ENCODE results near the gene RYR3.

The RYR3 gene

DNA sequence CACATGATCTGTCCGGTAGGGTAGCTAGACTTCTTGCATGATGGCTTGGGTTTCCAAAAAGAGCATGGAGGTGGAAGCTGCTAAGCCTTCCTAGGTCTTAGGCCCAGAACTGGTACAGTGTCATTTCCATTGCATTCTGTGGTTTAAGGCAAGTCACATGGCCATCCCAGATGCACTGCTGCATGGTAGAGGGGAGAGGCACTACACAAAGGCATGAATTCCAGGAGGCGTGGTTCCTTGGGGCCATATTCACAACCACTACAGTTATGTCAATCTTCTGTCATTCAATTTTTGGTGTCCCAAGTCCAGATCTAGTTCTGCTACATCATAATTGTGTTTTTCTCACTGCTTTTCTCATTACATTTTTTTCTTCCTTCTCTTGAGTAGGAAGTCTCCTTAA lies 535.4 kb downstream of the RYR3 start:
- FAIRE-seq = no peak

- no peak for FAIRE-seq
Measured at GRCh38 chr15:33846862-33847261, 536.1 kb downstream of the RYR3 start.

GRCh38 chr15:33848011-33848410 lies 537.2 kb downstream of the RYR3 start:
- FAIRE-seq = no peak

DNA sequence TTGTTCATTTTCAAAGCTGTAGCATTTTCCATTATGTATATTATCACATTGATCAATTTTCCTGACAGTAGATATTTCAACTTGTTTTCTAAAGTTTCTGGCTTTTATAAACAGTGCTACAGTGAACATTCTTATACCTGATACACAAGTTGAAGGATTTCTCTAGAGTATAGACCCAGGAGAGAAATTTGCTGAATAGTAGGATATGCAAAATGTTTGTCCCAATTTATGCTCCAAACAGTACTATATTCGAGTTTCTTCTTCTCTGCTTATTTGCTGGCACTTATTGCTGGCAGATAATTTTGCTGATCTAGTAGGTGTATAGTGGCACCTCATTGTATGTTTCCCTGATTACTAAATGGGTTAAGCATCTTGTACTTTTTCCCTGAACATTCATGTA lies 540.3 kb downstream of the RYR3 start:
- FAIRE-seq = no peak

- no peak for FAIRE-seq
Measured at GRCh38 chr15:33852094-33852493, 541.3 kb downstream of the RYR3 start.

- FAIRE-seq = no peak
Measured at GRCh38 chr15:33852570-33852969, 541.8 kb downstream of the RYR3 start.

DNA sequence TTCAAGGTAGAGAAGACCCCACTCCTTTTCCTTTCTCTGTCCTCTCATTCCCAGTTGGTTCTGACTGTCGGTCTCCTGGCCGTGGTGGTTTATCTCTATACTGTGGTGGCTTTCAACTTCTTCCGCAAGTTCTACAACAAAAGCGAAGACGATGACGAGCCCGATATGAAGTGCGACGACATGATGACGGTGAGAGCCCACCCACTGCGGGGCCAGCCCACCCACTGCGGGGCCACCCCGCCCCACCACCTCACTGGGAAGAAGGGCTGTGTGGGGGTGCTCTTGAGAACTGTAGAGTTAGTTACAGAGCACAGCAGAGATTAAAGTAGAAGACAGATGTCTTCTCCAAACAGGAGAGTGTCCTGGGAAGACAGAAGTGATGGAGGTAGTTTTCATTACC lies 547.0 kb downstream of the RYR3 start:
- no peak for FAIRE-seq

- no peak for FAIRE-seq
Measured at GRCh38 chr15:33858836-33859235, 548.1 kb downstream of the RYR3 start.

DNA sequence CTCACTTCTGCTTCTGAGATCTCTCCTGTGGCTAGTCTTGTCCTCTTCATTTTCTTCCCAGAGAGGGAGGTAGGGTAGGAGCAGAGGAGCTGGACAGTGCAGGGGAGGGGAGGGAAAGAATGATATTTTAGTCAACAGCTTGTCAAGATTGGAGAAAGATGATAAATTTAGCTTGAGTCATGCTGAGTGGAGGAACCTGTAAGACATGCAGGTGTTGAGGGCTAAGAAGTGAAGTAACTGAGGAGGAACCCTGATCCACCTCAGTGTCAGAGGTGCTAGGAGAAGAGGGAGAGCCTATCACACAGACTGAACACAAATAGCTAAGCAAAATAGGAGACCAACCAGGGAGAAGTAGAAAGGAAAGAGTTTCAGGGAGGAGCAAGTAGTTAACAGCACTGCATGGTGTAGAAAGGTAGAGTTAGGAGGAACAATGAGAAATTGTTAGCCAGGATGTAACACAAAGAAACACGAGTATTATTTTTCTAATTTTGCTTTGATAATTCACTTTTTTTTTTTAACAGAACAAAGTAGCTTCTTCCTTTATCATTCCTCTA lies 549.3 kb downstream of the RYR3 start:
- FAIRE-seq = no peak

- no peak for FAIRE-seq
Measured at GRCh38 chr15:33860754-33861153, 550.0 kb downstream of the RYR3 start.

DNA sequence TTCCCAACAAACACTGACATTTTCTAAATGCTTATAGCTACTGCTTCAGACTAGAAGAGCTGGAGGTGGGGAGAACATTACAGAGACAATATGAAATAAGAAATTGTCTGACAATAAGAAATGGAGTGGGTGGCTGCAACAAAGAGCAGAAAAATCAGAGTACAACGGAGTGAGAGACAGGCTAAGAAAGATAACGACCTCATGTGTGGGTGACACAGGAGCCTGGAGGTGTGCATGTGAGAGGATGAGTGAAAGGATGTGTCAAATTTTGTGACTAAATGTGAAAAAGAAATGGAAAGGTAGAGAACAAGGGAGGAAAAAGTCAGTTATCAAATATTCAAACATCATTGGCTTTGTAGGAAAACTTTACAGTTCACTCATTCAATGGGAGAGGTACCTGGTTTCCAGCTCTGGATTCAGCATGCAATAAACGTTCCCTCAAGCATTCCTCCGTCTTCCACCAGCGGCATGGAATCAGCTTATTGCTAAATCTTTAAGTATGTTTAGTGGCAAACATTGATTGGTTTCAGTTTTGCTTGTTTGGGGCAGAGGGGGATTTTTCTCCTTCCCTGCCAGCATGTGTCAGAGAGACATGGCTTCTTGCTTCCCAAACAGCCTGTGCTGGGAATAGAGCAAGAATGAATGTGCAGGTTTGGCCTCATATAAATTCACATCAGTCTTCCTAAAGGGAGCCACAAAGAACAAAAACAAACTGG lies 553.8 kb downstream of the RYR3 start:
- no peak for FAIRE-seq

DNA sequence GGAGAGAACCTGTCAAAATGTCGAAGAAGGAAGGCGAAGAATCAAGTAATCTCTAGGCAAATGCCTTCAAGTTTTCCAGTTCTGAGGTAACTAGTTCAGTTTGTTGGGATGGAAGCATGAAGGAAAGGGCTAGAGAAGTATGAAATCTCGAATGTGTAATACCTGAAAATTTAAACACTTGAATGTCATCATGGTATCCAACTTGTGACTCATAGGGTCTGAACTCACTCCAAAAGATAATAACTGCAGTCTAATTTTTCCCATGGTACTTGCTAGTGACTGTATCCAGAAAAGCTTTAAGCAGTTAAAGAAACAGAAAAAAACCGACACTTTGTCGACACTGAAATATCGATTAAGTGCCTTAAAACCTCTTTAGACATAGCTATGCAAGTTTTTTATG lies 554.6 kb downstream of the RYR3 start:
- FAIRE-seq = no peak

- FAIRE-seq = no peak
Measured at GRCh38 chr15:33866101-33866737, 555.5 kb downstream of the RYR3 start.

DNA sequence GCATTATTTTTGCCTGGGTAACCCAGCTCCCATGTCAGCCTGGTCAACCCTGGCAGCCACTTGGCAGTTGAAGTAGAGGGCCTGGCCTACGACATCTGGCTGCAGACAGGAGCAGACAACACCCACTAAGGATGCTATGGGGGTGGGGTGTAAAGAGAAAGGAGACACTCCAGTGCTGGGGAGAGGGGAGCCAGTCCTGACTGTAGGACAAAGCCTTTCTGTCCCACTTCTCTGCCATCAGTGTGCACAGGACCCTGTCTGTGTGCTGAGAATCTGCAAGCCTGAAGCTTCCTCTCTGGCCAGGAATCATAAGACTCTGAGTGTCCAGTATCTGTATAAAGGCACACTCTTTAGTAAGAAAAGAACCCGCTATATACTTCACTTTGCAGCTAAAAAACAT lies 561.2 kb downstream of the RYR3 start:
- no peak for FAIRE-seq

DNA sequence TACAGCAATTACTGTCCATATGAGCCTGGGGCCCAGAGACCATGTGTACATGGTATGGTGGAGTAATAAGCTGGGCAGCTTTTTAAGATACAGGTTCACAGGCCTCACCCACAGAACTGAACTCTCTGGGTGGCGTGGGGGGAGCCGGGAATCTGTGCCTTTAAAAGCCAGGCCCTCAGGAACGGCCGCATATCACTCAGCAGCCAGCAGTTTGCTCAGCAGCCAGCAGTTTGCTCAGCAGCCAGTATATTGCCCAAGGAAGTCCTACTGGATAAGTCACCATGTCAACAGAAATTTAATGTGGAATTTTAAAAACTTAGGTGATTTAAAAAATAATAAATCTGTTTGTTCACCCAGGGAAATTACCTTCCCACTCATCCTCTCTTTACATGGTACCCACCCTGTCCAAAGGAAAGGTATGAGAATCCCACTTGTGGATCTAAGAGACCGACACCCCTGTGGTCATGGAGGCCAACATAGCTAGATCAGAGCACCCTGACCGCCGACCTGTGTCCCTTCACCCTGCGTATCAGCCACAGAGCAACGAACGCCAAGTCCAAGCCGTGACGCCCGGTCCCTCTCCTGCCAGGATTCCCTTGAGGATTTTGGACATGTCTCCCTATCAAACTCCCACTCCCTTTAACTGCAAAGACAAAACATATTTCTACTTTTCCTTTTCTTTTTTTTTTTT lies 561.8 kb downstream of the RYR3 start:
- no peak for FAIRE-seq

DNA sequence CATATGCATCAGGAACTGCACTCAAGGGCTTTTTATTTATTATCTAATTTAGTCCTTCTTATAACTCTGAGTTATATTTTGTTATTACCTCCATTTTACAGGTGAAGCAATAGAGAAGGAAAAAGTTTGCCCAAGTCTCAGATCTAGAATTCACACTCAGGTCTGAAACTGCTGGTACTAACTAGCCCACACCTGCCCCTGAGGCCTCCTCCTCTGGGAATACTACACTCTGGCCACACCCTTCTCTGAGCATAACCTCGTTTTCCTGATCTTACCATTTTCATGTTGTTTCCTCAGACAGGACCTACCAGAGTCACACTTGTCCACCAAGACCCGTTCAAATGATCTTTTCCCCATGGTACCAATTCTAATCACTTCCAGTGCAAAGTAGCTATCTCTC lies 563.4 kb downstream of the RYR3 start:
- FAIRE-seq = no peak

- no peak for FAIRE-seq
Measured at GRCh38 chr15:33882921-33883320, 572.2 kb downstream of the RYR3 start.

- no peak for FAIRE-seq
Measured at GRCh38 chr15:33888176-33888575, 577.4 kb downstream of the RYR3 start.

GRCh38 chr15:33894193-33894592 lies 583.4 kb downstream of the RYR3 start:
- no peak for FAIRE-seq

GRCh38 chr15:33902043-33902442 lies 591.3 kb downstream of the RYR3 start:
- FAIRE-seq = no peak

- no peak for FAIRE-seq
Measured at GRCh38 chr15:33903661-33904060, 592.9 kb downstream of the RYR3 start.

DNA sequence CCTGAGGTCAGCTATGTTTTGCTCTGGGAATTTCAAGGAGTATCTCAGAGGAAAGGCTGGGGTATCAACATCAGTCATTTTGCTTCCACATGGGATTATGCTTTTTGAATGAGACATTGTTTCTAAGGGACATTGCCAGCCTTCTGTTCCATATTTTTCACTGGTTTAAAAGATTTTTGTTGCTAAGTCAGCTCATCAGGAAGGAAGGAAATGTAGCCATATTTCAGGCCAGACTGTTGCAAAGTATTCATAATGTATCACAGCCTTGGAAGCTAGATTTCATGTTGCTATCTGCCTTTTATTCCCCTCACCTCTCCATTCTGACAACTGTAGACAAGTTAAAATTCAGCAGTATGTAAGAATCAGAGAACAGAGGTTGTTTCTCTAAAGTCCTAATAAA lies 596.6 kb downstream of the RYR3 start:
- no peak for FAIRE-seq

GRCh38 chr15:33908406-33908805 lies 597.6 kb downstream of the RYR3 start:
- FAIRE-seq = no peak

GRCh38 chr15:33910741-33911140 lies 600.0 kb downstream of the RYR3 start:
- FAIRE-seq = no peak
